A549 (cell line): Measurements from ENCODE around the gene PDE1C. TPM values are rescaled to one million over a fixed set of nuclear protein-coding genes. Genes with fewer than 3 reads are reported as not detected.
A peak's percentile ranks its signal among the peaks of the same experiment; 100 is the strongest.

Experiments
- ATAC-seq, 2 experiments: fragments of 200-7000 bp in 1 of 2; fragments of >200 bp in 1 of 2; cut with Nextera tagmentation in 1 of 2; cut with Tn5 transposase in 1 of 2; 3 replicates each; pipeline versions ENCODE4 v1.8.0 to v1.9.1; 2018 to 2020; ENCODE audit warnings: mild to moderate bottlenecking in 1 of 2, moderate library complexity in 1 of 2
- CTCF ChIA-PET: fragments of 300-600 bp; sonication (Branson Sonifier 250); formaldehyde crosslinking; extraction: SDS; loops from one replicate; lab custom pipeline; 2021; ENCODE audit warnings: antibody characterized with exemption, inconsistent platforms; lab: Yijun Ruan, JAX
- POLR2A ChIA-PET: fragments of 350-600 bp; formaldehyde crosslinking; extraction: SDS; loops from one replicate; lab custom pipeline; 2021; ENCODE audit warnings: antibody characterized with exemption, inconsistent platforms; lab: Yijun Ruan, JAX
- DNase-seq, 2 experiments: peaks; one replicate each; pipeline versions ENCODE4 v3.0.0 to v3.0.0-alpha.2; 2011 to 2016; ENCODE audit warnings: low read depth in 1 of 2, low spot score in 1 of 2
- FAIRE-seq: peaks from 2 replicates; lab custom pipeline; 2011; peaks lifted over from hg19 to GRCh38; lab: Jason Lieb, UNC
- H3K27ac ChIP-seq, 2 experiments: fragments of >200 bp; sonication (Bioruptor Twin); formaldehyde crosslinking; 3 replicates each; pipeline ENCODE4 v1.5.1; 2016 to 2017
- H3K4me1 ChIP-seq: fragments of >200 bp; sonication (Bioruptor Twin); formaldehyde crosslinking; 3 replicates; pipeline ENCODE4 v1.6.1; 2016
- H3K4me2 ChIP-seq: fragments of >200 bp; sonication (Bioruptor Twin); formaldehyde crosslinking; 3 replicates; pipeline ENCODE4 v1.6.1; 2016
- H3K4me3 ChIP-seq: fragments of >200 bp; sonication (Bioruptor Twin); formaldehyde crosslinking; 3 replicates; pipeline ENCODE4 v1.5.1; 2016
- H3K9me3 ChIP-seq: fragments of >200 bp; sonication (Bioruptor Twin); formaldehyde crosslinking; 3 replicates; pipeline ENCODE4 v1.6.1; 2016
- ATOH8 ChIP-seq: fragments of 250-450 bp; sonication (Bioruptor Pico); IDR thresholded peaks from 2 replicates; pipeline ENCODE4 v1.5.0; 2020; ENCODE audit warnings: low read depth, mild to moderate bottlenecking, moderate library complexity
- CBX2 ChIP-seq: fragments of 200-600 bp; sonication (generic); IDR thresholded peaks from 2 replicates; pipeline ENCODE4 v1.6.1; 2016; ENCODE audit warnings: low read depth, mild to moderate bottlenecking, borderline replicate concordance
- CHD4 ChIP-seq: fragments of 200-600 bp; sonication (generic); IDR thresholded peaks from 2 replicates; pipeline ENCODE4 v1.6.1; 2016; ENCODE audit warnings: antibody characterized with exemption, mild to moderate bottlenecking, borderline replicate concordance
- CTCF ChIP-seq: fragments of >200 bp; sonication (Bioruptor Twin); formaldehyde crosslinking; IDR thresholded peaks from 3 replicates; pipeline ENCODE4 v1.5.1; 2016
- EHF ChIP-seq: fragments of 250-450 bp; sonication (Bioruptor Pico); IDR thresholded peaks from 2 replicates; pipeline ENCODE4 v1.5.0; 2020; ENCODE audit warnings: mild to moderate bottlenecking
- ELK1 ChIP-seq: fragments of 150-350 bp; IDR thresholded peaks from 2 replicates; pipeline ENCODE4 v1.6.1; 2014; ENCODE audit warnings: low read depth, mild to moderate bottlenecking, low read length
- EP300 ChIP-seq, 2 experiments: fragments of >200 bp; sonication (Bioruptor Twin); formaldehyde crosslinking; IDR thresholded peaks; 2 replicates in 1 of 2; 3 replicates in 1 of 2; pipeline ENCODE4 v1.6.1; 2016 to 2017
- FOXS1 ChIP-seq: fragments of 250-450 bp; sonication (Bioruptor Pico); IDR thresholded peaks from 2 replicates; pipeline ENCODE4 v1.5.0; 2020; ENCODE audit warnings: mild to moderate bottlenecking, moderate library complexity
- HOXA7 ChIP-seq: fragments of 250-450 bp; sonication (Bioruptor Pico); IDR thresholded peaks from 2 replicates; pipeline ENCODE4 v1.5.0; 2020; ENCODE audit warnings: mild to moderate bottlenecking, moderate library complexity
- MAX ChIP-seq: IDR thresholded peaks from 2 replicates; pipeline ENCODE4 v1.6.1; 2012
- MYC ChIP-seq: IDR thresholded peaks from 2 replicates; pipeline ENCODE4 v1.6.1; 2012; ENCODE audit warnings: mild to moderate bottlenecking, inconsistent platforms, low read length, improper control_type of control experiment, borderline replicate concordance
- NFE2L2 ChIP-seq: fragments of 150-350 bp; conservative IDR thresholded peaks from 2 replicates; pipeline ENCODE4 v1.6.1; 2014; ENCODE audit warnings: low read length
- POLR2A ChIP-seq: IDR thresholded peaks from 2 replicates; pipeline ENCODE4 v1.6.1; 2012; ENCODE audit warnings: mild to moderate bottlenecking, low read length
- POLR2AphosphoS2 ChIP-seq: conservative IDR thresholded peaks from 2 replicates; pipeline ENCODE4 v1.6.1; 2012; ENCODE audit warnings: low read length, improper control_type of control experiment, inconsistent platforms
- RAD21 ChIP-seq, 2 experiments: fragments of >200 bp in 1 of 2; sonication (Bioruptor Twin) in 1 of 2; formaldehyde crosslinking in 1 of 2; IDR thresholded peaks in 1 of 2; conservative IDR thresholded peaks in 1 of 2; 2 replicates in 1 of 2; 3 replicates in 1 of 2; pipeline ENCODE4 v1.6.1; 2012 to 2018; ENCODE audit warnings: inconsistent platforms in 1 of 2
- RARB ChIP-seq: fragments of 250-450 bp; sonication (Bioruptor Pico); IDR thresholded peaks from 2 replicates; pipeline ENCODE4 v1.8.0; 2021; ENCODE audit warnings: mild to moderate bottlenecking, moderate library complexity
- REST ChIP-seq: fragments of 200-600 bp; sonication (generic); IDR thresholded peaks from 2 replicates; pipeline ENCODE4 v1.6.1; 2016; ENCODE audit warnings: antibody characterized with exemption, mild to moderate bottlenecking, moderate library complexity
- RFX5 ChIP-seq: fragments of 450-650 bp; IDR thresholded peaks from 2 replicates; pipeline ENCODE4 v1.7.1; 2014; ENCODE audit warnings: antibody characterized with exemption, mild to moderate bottlenecking, moderate library complexity
- SMC3 ChIP-seq: fragments of >200 bp; sonication (Bioruptor Twin); formaldehyde crosslinking; IDR thresholded peaks from 3 replicates; pipeline ENCODE4 v1.6.1; 2018; ENCODE audit warnings: inconsistent platforms
- TFCP2L1 ChIP-seq: fragments of 250-450 bp; sonication (Bioruptor Pico); IDR thresholded peaks from 2 replicates; pipeline ENCODE4 v1.5.0; 2021; ENCODE audit warnings: mild to moderate bottlenecking
- TP53 ChIP-seq: fragments of 250-450 bp; sonication (Bioruptor Pico); IDR thresholded peaks from 2 replicates; pipeline ENCODE4 v1.5.0; 2021; ENCODE audit warnings: mild to moderate bottlenecking, moderate library complexity
- USF2 ChIP-seq: fragments of 450-650 bp; IDR thresholded peaks from 2 replicates; pipeline ENCODE4 v1.6.1; 2014; ENCODE audit warnings: antibody characterized with exemption
- ZNF302 ChIP-seq: fragments of 250-450 bp; sonication (Bioruptor Pico); IDR thresholded peaks from 2 replicates; pipeline ENCODE4 v1.9.0; 2021; ENCODE audit warnings: inconsistent platforms, mild to moderate bottlenecking, moderate library complexity
- ZSCAN20 ChIP-seq: fragments of 250-450 bp; sonication (Bioruptor Pico); IDR thresholded peaks from 2 replicates; pipeline ENCODE4 v1.8.0; 2022; ENCODE audit warnings: mild to moderate bottlenecking, moderate library complexity
- WGBS: methylation state at CpG from one replicate; pipeline ENCODE4 v1.1.6; 2017; ENCODE audit errors: missing lambda C conversion rate; 5-methylcytosine and 5-hydroxymethylcytosine counted together
- polyA plus RNA-seq, 4 experiments: library from polyadenylated mRNA; depleted of rRNA in 3 of 4; stranded (reverse); fragments of >200 nt; fragmentation: RNase III in 1 of 4; extraction: RNeasy Plus Mini Kit Qiagen cat#74134 plus additional on column Dnase treatment in 1 of 4; gene quantifications; 2 replicates in 3 of 4; 3 replicates in 1 of 4; pipeline ENCODE4 v1.2.3, GENCODE V29; 2011 to 2017

Gene PDE1C
- polyA plus RNA-seq, 2 of the 4 experiments (the other 2 are of a cell fraction) = 8.0 to 11.0 TPM

- ChIA-PET POLR2A (no interaction called here), CTCF (interaction anchor here (1.9 to 3.2 kb wide), 2 partner anchors 10 to 130 kb away, joined by 6 to 9 read pairs; no protein-coding TSS in a partner anchor)
- no peak for DNase-seq
- Histone ChIP-seq H3K4me1 (peaks cover 28% of the 10 kb centered on the region), H3K9me3 (0 out of 3 replicates have a peak, but pooled peaks cover under 1% of the 10 kb centered on the region), H3K4me2 (no peak overlapping the region), H3K4me3 (no peak overlapping the region)
- ATAC-seq = no peak
- WGBS = 94% methylated on average over 1 of the region's 1 CpG
- FAIRE-seq = peak; percentile 67
- TF ChIP-seq NFE2L2 (no peak), REST (no peak), CHD4 (no peak), TP53 (no peak), TFCP2L1 (no peak), RFX5 (no peak), EHF (CRISPR knock-in tag) (no peak), ATOH8 (CRISPR knock-in tag) (no peak), MYC (no peak)
- TF ChIP-seq, all 56 proteins: peak for 0
- H3K27ac ChIP-seq = no peak overlapping the region
These were observed 3.3 kb upstream of the PDE1C start for GRCh38 chr7:32073533-32073932.

GRCh38 chr7:32072397-32072796 is 2.2 kb upstream of the PDE1C start:
- no peak for DNase-seq
- FAIRE-seq = no peak
- CTCF ChIA-PET = interaction anchor here (1.9 kb wide), 1 partner anchor 132 kb away, joined by 6 read pairs; no protein-coding TSS in a partner anchor
- no peak overlapping the region; the same call in 2 of the 3 replicates for H3K4me2 ChIP-seq
- H3K4me1 ChIP-seq = peaks cover 29% of the 10 kb centered on the region
- no peak overlapping the region for H3K27ac ChIP-seq
- 52% methylated on average over 2 of the region's 2 CpGs for WGBS
- no peaks in the 10 kb centered on the region for H3K9me3 ChIP-seq
- H3K4me3 ChIP-seq = no peak overlapping the region
- POLR2A ChIA-PET = no interaction called here
- peak in 1 of 2 experiments; percentile 34; a peak in 1 of 6 replicates for ATAC-seq
- TF ChIP-seq RARB = no peak
- TF ChIP-seq HOXA7 (CRISPR knock-in tag) = no peak
- TF ChIP-seq POLR2A = no peak
- no peak for TF ChIP-seq ZSCAN20 (CRISPR knock-in tag)
- TF ChIP-seq USF2 = no peak
- TF ChIP-seq FOXS1 (CRISPR knock-in tag) = no peak
- no peak for TF ChIP-seq POLR2AphosphoS2
- TF ChIP-seq ELK1 = no peak
- TF ChIP-seq RAD21 (conservative IDR thresholded peaks at IDR 0.05 in 1 of 2, IDR thresholded peaks at IDR 0.05 in 1 of 2) = peak; percentile 33 to 42; a peak in 4 of 5 replicates
- TF ChIP-seq CBX2 = no peak
- TF ChIP-seq ATOH8 (CRISPR knock-in tag) = no peak
- no peak for TF ChIP-seq CHD4
- TF ChIP-seq ZNF302 = no peak
- TF ChIP-seq MAX = no peak
- peak; percentile 22; the same call in 2 of the 3 replicates for TF ChIP-seq CTCF
- peak; percentile 35; the same call in 2 of the 3 replicates for TF ChIP-seq SMC3
- TF ChIP-seq EP300 (IDR thresholded peaks at IDR 0.05) = no peak
- TF ChIP-seq, all 56 proteins: peak for 3
